Right renal cortex interstitium (tissue), 3 donors: Measurements from ENCODE around the gene GRIN2D. TPM values are rescaled to one million over a fixed set of nuclear protein-coding genes. Genes with fewer than 3 reads are reported as not detected.
"Not testable (repeated sequence)": the region's sequence is repeated elsewhere in the genome, so short reads cannot be mapped to it uniquely, and the experiment has no call there.

Experiments used
- DNase-seq, 3 donors: peaks; one replicate each; pipeline ENCODE4 v3.0.0-alpha.2; 2013; ENCODE audit warnings: low read depth in 3 of 3, low spot score in 2 of 3
- polyA plus RNA-seq, 3 donors: library from polyadenylated mRNA; unstranded; fragments of 120-200 nt; gene quantifications; one replicate each; pipeline ENCODE4 v1.2.1, GENCODE V29; 2013; ENCODE audit not compliant: insufficient read length in 3 of 3

GRIN2D gene
- polyA plus RNA-seq, 3 donors: 0.35 to 0.46 (median 0.38) TPM

DNA sequence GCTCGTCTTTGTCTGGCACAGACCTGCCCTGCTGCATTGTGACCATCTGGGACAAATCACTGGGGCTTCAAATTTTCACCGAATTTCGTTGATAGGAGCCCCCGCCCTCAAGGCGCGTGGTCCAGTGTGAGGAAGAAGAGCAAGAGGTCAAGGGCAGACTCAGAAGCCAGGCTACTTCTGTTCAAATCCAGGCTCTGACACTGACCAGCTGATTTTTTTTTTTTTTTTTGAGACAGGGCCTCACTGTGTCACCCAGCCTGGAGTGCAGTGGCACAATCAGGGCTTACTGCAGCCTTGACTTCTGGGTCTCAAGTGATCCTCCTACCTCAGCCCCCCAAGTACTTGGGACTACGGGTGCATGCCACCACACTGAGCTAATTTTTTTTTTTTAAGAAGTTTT lies 22.1 kb upstream of the GRIN2D start:
- no peak for DNase-seq

GRCh38 chr19:48371771-48372170 lies 21.7 kb upstream of the GRIN2D start:
- not testable (repeated sequence) for DNase-seq

DNA sequence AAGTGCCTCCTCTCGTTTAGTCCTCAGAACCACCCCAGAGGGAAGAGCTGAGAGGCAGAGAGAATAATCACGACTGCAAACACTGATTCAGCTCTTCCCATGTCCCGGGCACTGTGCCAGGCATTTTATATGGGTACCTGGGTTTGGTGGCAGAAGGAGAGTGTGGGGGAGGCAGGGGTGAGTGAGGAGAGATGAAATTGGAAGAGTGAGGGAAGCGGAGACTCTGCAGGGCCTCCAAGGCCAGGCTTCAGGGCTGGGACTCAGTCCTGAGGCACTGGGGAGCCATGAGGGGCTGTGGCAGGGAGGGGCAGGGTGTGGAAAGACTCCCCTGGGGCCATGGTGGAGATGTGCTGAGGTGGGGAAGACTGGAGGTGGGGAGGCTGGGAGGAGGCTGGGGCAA lies 20.6 kb upstream of the GRIN2D start:
- DNase-seq: no peak

GRCh38 chr19:48373567-48373966 lies 19.9 kb upstream of the GRIN2D start:
- no peak for DNase-seq

- no peak for DNase-seq
Observed at GRCh38 chr19:48378194-48378570, 15.3 kb upstream of the GRIN2D start.

DNA sequence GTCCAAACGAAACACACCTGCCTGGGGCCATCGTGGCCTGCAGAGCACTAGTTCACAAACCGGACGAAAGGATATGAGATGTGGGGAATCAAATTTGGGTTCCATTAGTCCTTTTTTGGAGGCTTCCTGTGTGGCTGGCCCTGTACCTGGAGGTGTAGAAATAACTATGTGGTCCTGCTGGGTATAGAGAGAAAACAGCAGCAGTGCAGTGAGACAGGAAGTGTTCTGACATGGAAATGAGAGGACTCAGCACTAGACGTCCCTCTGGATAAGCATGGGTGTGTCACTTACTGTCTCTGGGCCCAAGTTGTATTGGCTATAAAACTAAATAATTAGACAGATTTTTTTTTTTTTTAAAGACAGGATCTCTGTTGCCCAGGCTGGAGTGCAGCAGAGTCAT lies 14.4 kb upstream of the GRIN2D start:
- no peak for DNase-seq

DNA sequence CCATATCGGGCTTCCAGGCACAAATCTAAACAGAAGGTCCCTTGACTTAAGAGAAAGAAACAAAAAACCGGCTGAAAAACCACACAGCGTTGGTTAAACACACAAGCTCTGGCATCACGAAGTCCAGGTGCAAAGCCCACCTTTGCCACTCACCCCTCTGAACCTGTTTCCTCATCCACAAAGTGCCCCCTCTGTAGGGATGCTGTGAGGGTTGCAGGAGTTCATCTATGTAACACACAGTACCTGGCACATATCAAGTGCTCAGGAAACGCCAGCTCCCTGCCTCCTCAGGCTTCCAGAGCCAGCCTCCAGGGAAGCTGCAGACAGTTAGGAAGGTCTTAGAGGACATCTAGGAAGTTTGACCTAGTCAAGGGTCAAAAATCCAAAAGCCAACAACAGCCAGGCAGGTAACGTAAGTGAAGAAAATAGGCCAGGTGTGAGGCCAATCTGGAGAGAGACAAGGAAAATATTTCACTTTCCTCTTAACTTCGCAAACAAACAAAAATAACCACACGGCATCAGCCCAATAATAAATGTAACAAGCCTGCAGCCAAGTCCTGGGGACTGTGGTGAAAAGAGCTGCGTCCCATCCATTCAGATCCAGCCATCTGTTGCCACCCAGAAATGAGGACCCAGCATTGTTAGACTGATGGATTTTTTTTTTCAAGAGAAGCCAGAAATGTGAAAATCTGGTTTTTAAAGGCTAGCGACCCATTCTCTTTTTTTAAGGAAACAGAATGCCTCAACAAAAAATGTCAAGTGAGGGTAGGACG lies 12.1 kb upstream of the GRIN2D start:
- no peak for DNase-seq

DNA sequence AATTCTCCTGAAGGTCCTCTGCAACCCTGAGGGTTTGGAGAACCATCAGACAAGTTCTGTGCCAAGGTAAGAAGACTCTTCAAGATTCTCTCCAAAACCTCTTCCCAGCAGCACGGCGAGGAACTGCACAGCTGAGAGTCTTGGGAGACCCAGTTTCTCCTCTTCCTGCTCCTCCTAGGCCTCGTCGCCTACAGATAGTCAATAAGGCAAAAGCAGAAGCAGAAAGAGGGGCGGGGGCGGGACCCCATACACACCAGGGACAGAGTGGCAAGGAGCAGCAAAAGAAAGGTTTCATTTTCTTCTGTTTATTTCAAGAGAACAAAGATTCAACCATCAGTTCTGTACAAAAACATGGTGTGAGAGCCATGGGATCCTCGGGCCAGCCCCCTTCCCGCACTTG lies 11.2 kb upstream of the GRIN2D start:
- DNase-seq: no peak

DNA sequence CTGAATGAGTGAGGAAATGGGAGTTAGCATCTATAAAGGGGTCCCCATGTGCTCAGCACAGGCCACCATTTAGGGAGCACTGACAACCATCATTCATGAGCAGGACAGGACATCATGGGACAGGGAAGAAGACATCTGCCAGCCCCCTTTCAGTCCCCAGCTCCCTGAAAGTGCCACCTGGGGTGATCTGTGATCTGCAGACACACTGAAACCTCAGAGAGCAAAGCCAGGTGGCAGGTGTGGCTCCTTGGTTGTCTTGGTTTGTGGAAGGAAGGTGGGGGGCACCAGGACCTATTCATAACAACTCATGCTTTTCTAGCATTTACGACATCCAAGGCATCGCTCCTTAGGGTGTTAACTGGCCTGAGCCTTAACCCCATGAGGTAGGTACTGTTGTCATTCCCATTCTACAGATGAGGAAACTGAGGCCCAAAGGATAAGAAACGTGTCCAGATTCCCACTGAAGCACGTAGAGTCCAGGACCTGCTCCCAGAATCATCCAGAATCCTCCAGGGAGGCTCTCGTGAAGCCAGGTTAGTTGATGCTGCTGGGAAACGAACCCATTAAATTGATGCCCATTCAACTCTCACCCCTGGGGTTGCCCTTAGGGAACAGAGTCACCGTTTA lies 7.9 kb upstream of the GRIN2D start:
- no peak for DNase-seq

DNA sequence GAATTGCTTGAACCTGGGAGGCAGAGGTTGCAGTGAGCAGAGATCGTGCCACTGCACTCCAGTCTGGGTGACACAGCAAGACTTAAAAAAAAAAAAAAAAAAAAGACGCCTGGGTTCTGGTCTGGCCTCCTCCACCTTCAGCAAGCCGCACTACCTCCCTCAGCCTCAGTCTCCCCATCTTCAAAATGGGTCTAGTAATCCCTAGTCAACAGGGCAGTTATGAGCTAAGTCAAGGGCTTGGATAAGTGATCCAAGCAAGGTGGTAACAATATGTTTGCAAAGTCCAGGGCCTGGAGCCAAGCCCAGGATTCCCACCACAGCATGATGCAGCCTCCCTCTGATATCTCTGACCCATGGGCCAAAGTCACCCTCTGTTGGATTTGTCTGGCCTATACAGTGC lies 6.5 kb upstream of the GRIN2D start:
- no peak for DNase-seq

- DNase-seq: no peak
Observed at GRCh38 chr19:48390188-48391099, 3.0 kb upstream of the GRIN2D start.

- DNase-seq: peak in 1 of 3 donors; percentile 66
Observed at GRCh38 chr19:48391100-48392005, 2.1 kb upstream of the GRIN2D start, which contains the start of gene KDELR1. Gene KDELR1, minus strand, starts transcription at chr19:48391551. Its CDS starts 193 bp downstream, at chr19:48391358.

DNA sequence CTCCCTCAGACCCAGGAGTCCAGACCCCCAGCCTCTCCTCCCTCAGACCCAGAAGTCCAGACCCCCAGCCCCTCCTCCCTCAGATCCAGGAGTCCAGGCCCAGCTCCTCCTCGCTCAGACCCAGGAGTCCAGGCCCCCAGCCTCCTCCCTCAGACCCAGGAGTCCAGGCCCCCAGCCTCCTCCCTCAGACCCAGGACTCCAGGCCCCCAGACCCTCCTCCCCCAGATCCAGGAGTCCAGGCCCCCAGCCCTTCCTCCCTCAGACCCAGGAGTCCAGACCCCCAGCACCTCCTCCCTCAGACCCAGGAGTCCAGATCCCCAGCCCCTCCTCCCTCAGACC lies 1.5 kb upstream of the GRIN2D start:
- DNase-seq: not testable (repeated sequence)

DNA sequence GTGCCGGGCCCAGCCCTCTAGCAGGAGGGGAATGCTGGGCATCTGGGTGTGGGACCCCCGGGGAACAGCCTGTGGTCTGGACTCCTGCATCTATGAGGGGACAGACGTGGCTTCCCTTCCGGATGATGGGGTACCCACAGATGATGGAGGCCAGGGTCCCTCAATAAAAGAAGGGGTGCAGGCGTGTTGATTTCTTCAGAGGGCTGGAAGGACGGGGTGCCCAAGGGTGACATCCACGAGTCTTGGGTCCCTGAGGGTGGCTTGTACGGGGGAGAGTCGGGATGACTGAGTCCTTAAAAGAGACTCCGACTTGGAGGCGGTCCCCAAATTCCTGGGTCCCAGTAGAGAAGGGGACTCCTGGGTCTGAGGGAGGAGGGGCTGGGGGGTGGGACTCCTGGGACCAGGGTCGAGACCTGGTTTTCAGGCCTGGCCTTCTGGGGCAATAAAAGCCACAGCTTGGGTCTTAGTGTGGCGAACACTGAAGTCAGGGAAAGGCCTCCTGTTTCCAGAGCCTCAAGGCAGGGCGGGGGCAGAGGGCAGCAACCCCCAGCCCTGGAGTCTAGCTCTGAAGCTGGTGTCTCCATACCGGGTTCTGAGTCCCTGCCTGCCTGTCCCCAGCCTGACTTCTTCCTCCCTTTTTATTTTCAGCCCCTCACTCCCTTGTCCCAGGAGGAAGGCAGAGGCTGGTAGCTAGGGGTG lies 459 bp upstream of the GRIN2D start:
- no peak for DNase-seq

DNA sequence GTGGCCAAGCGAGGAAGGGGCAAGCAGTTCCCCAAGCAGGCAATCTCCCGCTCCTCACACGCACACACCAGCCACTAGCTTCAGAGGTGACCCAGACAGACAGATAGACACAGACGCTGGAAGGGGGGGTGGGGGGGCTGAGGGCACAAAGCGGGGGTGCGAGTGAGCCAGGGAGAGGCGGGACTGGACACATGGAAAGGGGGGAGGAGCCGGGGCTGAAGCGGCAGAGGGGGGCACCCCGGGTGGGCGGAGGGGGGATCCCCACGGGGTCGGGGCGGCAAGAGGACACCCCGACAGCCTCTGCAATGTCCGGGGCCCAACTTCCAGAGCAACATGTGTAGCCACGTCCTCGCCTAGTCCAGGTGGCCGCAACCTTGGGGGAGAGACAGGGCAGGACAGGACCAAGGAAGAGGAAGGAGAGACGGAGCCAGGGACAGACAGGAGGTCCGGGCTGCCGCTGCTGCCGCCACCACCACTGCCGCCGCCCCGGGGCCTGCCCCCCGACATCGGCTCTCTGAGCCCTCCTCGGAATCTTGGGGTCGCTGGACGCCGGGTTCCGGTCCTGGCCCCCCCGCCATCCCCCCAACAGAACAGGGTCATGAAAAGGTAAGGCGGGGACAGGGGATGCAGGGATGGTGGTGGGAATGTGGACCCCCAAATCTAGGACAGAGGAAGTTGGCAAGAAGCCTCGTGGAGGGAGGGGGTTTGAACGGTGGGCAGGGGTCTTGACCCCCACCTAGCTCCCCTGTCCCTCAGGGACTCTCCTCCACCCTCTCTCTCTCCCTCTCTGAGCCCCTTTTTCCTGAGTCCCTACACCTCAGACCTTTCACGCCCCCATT lies 1.1 kb downstream of the GRIN2D start:
- DNase-seq: no peak

DNA sequence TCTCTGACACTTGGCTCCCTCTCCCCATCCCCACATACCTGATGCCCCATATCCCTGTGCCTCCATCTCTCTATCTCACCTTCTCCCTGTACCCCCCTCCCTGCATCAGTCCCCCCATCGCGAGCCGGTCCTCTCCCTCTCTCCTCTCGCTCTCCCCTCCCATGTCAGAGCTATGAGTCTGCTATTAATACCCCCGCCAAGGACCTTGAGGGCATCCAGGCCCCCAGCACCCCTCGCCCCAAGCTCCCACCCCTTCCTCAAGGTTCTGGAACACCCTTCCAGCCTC lies 1.6 kb downstream of the GRIN2D start:
- DNase-seq: no peak

DNA sequence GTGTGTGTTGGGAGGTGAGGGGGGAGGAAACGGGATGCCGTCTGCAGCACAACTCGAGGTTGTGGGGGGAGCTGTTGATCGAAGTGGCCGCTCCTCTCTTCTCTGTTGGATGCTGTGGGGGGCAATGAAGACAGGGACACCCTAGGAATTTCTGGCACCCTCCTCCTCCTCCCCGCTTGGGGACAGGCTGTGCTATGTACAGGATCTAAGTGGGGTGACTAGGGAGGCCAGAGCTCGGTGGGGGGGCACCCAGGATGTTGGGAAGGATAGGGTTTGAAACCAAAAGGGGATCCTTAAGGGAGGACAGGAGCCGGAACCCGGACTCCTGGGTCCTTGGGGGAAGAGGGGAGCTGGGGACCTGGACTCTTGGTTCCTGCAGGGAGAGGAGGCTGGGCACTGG lies 2.0 kb downstream of the GRIN2D start:
- no peak for DNase-seq

DNA sequence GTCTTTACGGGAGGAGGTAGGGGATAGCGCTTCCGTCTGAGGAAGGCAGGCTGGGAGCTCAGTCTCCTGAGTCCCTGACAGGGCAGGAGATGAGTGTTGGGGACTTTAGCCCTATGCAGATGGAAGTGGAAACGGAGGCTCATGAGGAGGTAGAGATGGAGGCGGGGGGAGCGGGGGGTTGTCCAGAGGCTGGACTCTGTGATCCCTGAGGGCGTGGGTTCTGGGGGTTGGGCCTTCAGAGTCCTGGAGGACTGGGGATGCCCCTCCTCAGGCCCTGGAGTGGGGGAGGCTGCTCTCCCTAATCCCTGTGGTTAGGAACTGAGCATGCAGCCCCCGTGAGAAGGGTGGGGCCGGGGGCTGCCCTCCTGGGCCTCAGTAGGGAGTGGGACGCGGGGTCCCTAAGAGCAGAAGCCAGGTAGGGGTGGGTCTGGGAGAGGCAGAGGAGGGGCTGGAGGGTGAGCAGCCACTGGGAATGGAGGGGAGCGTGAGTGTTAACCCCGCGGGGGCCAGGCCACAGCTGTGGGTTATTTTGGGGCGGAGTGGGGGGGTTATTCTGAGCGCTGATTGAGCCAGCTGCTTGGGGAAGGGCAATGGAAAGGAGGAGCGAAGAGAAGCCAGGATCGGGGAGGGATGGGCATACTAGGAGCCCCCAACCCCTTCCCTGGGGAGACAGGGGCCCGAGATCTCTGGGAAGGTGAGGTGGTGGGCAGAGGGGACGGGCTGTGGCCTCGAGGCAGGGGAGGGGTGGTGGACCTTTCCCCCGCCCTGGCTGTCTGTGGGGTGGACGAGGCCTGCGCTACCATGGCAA lies 2.8 kb downstream of the GRIN2D start:
- no peak for DNase-seq
